RKO (cell line): ENCODE results near the gene C19orf85.
"Not testable (repeated sequence)": the region's sequence is repeated elsewhere in the genome, so short reads cannot be mapped to it uniquely, and the experiment has no call there.

ENCODE experiments used
- DNase-seq: peaks from one replicate; pipeline ENCODE4 v3.0.0-alpha.2; 2016; ENCODE audit warnings: low spot score

C19orf85 gene

GRCh38 chr19:55464662-55465054, at the start of gene C19orf85:
Gene C19orf85 (minus strand): TSS chr19:55464751. CDS start chr19:55464554, 197 bp downstream.
- DNase-seq: no peak

- no peak for DNase-seq
These were observed 43.6 kb upstream of the C19orf85 start for GRCh38 chr19:55508120-55508519.

GRCh38 chr19:55504981-55505380, 40.4 kb upstream of the C19orf85 start:
- DNase-seq: no peak

DNA sequence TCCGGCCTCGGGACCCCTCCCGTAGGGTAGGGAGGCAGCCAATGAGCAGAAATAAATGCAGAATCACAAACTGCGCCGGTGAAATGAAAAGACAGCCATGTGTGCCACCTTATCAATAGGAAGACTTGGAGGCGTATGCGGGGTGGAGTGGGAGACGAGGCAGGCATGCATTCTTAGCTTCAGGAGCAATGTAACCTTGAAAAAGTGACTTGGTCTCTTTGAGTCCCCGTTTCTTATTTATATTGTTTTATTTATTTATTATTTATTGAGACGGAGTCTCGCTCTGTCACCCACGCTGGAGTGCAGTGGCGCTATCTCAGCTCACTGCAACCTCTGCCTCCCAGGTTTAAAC, 39.7 kb upstream of the C19orf85 start:
- no peak for DNase-seq

DNA sequence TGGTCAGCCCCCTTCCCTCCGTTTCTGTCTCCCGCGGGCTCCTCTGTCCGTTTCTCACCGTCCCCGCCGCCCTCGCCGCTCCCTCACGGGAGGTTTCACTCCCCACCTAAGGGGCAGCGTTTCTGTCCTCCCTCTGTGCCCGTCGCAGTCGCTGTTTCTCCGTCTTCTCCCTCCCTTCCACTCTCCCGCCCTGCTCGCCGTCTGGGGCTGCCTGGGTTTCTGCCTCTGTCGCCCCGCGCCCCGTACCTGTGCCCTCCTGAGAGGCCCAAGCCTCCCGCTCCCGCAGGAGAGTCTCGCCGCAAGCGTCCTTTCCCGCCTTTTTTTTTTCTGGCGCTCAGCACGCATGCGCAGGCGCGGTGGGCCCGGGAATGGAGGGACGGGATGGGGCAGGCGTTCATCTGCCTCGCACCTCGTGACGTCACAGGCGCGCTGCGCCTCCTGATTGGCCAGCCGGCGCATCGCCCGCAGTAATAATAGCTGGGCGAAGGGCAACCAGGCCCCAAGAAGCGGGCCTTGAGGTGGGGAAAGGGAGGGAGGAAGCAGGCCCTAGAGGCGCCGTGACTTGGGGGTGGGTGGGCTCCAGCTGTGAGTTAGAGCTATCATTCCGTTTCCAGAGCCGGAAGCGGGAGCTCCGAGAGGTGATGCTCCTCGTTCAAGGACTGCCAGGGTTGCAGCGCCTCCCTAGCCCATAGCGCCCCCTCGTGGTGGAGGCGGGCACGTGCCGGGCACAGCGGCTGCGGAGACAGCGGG, 39.1 kb upstream of the C19orf85 start:
- peak; percentile 72 for DNase-seq

DNA sequence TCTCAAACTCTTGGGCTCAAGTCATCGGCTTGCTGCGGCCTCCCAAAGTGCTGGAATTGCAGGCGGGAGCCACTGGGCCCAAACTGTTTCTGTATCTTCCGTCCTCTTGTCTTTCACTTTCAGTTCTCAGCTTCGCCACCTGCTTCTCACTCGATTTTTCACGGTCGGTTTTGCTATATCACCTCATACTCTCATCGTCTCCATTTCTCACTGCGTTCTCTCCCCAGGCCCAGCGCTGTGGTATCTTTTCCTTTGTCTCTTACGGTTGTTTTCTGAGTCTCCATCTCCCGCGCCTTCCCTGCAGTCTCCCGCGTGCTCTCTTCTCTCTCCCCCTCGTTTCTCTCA, 38.6 kb upstream of the C19orf85 start:
- no peak for DNase-seq

GRCh38 chr19:55502197-55502952, 37.8 kb upstream of the C19orf85 start:
- DNase-seq: no peak

DNA sequence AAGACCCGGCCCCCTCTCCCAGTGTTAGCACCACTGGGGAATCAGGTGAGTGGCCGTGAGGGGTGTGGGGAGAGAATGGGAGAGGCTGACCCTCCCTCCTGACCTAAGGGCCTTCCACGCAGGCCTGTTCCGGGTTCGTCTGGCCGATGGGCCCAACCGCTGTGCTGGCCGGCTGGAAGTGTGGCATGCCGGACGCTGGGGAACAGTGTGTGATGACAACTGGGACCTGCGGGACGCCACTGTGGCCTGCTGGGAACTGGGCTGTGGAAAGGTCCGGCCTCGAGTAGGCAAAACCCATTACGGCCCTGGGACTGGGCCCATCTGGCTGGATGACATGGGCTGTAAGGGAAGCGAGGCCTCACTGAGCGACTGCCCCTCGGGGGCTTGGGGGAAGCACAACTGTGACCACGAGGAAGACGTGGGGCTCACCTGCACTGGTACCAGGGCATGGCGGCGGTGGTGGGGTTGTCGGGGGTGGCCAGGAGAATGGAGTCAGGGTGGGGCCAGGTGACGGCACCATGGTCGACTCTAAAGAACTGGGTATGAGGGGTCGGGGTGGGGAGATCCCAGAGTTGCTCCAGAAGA, 35.9 kb upstream of the C19orf85 start:
- DNase-seq: no peak

- no peak for DNase-seq
These were observed 33.8 kb upstream of the C19orf85 start for GRCh38 chr19:55498246-55498840.

- no peak for DNase-seq
These were observed 33.2 kb upstream of the C19orf85 start for GRCh38 chr19:55497763-55498162.

DNA sequence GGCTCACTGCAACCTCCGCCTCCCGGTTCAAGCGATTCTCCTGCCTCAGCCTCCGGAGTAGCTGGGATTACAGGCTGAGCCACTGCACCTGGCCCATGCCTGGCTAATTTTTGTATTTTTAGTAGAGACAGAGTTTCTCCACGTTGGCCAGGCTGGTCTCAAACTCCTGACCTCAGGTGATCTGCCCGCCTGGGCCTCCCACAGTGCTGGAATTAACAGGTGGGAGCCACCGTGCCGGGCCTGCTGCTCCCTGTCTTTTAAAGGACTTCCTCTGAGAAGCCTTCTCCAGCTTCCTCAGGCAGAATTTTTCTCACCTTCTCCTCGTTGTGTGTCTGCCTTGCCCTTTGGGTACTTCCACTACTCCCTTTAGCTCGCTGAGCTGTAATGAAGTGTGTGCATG, 32.3 kb upstream of the C19orf85 start:
- not testable (repeated sequence) for DNase-seq

GRCh38 chr19:55495646-55496349, 31.2 kb upstream of the C19orf85 start:
- no peak for DNase-seq

- DNase-seq: no peak
These were observed 29.7 kb upstream of the C19orf85 start for GRCh38 chr19:55494172-55494761.

DNA sequence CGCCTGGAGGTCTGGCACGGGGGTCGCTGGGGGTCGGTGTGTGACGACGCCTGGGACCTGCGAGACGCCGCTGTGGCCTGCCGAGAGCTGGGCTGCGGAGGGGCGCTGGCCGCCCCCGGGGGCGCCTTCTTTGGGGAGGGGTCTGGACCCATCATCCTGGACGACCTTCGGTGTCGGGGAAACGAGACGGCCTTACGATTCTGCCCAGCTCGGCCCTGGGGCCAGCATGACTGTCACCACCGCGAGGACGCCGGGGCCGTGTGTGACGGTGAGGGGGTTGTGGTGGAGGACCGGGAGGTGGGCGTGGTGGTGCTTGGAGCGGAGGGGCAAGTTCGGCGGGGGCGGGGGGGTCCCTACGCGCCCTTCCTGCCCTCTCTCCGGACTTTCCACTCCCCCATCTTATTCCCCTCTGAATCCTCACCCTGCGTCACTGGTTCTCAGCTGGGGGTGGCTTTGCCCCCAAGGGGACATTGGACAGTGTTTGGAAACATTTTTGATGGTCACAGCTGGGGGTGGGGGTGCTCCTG, 29.2 kb upstream of the C19orf85 start:
- no peak for DNase-seq

DNA sequence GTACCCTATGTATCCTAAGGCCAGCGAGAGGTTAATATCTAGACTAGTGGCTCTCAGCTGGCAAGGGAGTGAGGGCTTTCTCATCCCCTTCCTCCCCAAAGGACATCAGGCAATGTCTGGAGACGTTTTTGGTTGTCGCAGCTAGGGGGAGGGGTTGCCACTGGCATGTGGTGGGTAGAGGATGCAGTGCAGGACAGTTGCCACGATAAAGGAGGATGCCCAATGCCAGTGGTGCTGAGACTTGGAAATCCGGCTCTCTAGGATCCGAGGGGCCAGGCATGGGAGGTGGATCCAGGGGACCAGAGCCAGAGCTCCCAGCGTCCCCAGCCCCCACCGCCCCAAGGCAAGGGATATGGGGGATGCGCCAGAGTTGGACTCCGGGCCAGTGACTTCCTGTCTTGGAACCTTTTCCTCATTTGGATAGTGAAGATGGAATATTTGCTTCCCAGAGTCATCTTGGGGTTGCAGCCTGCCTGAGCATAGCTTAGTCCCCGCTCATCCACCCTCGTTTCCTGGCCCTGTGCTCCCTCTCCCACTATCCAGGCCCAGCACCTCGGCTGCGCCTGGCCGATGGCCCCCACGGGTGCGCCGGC, 28.6 kb upstream of the C19orf85 start:
- DNase-seq: no peak

DNA sequence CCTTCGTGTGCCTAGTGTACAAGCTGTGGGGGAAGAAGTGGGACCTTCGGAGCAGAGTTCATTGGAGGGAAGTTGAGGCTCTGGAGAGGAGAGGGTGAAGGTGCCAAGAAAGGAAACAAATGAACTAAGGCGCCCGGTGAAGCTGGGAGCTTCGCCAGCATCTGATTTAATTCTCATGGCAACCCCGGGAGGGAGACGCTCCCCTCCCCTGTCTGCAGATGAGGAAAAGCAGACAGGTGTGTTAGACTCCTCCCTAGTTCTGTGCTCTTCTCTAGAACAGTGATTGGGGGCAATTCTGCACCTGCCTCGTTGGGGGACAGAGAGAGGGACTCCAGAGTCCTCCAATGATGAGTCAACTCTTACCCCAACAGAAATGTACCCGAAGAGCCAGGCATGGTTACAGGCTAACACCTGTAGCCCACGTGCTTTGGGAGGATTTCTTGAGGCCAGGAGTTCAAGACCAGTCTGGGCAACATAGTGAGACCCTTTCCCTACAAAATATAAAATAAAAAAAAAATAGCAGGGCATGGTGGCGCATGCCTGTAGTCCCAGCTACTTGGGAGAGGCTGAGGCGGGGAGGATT, 27.9 kb upstream of the C19orf85 start:
- no peak for DNase-seq

GRCh38 chr19:55491546-55492360, 27.2 kb upstream of the C19orf85 start:
- no peak for DNase-seq

GRCh38 chr19:55490478-55491432, 26.2 kb upstream of the C19orf85 start:
- no peak for DNase-seq
